SK-N-SH (cell line): ENCODE data around the gene COMMD6. TPM values are rescaled to one million over a fixed set of nuclear protein-coding genes. Genes with fewer than 3 reads are reported as not detected.

ENCODE experiments used
- CTCF ChIA-PET: fragments of 300-600, 350-600 bp; formaldehyde crosslinking; extraction: SDS; loops from one replicate; lab custom pipeline; 2021; lab: Yijun Ruan, JAX
- POLR2A ChIA-PET: fragments of 350-600 bp; sonication (Branson Sonifier 250); formaldehyde crosslinking; extraction: SDS; loops from one replicate; lab custom pipeline; 2020; ENCODE audit warnings: antibody characterized with exemption, inconsistent platforms; lab: Yijun Ruan, JAX
- DNase-seq: peaks from one replicate; pipeline ENCODE4 v3.0.0; 2012
- H2AFZ ChIP-seq: fragments of 200-600 bp; sonication (generic); 2 replicates; pipeline ENCODE4 v1.8.1; 2016; ENCODE audit warnings: antibody characterized with exemption, mild to moderate bottlenecking, low read depth
- H3F3A ChIP-seq: fragments of 200-600 bp; sonication (generic); replicated peaks from 2 replicates; pipeline ENCODE3; 2016; ENCODE audit warnings: antibody characterized with exemption, mild to moderate bottlenecking; ENCODE audit not compliant: insufficient read depth
- H3K27ac ChIP-seq, 2 experiments: fragments of 200-500 bp in 1 of 2; fragments of 200-600 bp in 1 of 2; sonication (Bioruptor generic) in 1 of 2; sonication (generic), shearing (Covaris generic) in 1 of 2; 2 replicates each; pipeline versions ENCODE4 v1.5.1 to v1.6.1; 2014 to 2016; ENCODE audit warnings: low read depth in 2 of 2, inconsistent platforms in 1 of 2, low read length in 1 of 2, mild to moderate bottlenecking in 1 of 2, mixed read lengths in 1 of 2
- H3K27me3 ChIP-seq: fragments of 200-600 bp; sonication (generic), shearing (Covaris generic); 2 replicates; pipeline ENCODE4 v1.6.1; 2016; ENCODE audit warnings: mixed run types; ENCODE audit not compliant: insufficient read depth
- H3K36me3 ChIP-seq, 2 experiments: fragments of 200-500 bp in 1 of 2; fragments of 200-600 bp in 1 of 2; sonication (Bioruptor generic) in 1 of 2; sonication (generic) in 1 of 2; replicated peaks in 1 of 2; 2 replicates each; pipeline versions ENCODE3 to v1.5.1; 2014 to 2016; ENCODE audit warnings: low read length in 1 of 2, mild to moderate bottlenecking in 1 of 2; ENCODE audit not compliant: insufficient read depth in 2 of 2, control insufficient read depth in 1 of 2
- H3K4me1 ChIP-seq, 2 experiments: fragments of 200-500 bp in 1 of 2; fragments of 200-600 bp in 1 of 2; sonication (Bioruptor generic) in 1 of 2; sonication (generic), shearing (Covaris generic) in 1 of 2; 2 replicates each; pipeline versions ENCODE4 v1.5.1 to v1.6.1; 2014 to 2016; ENCODE audit warnings: low read depth in 1 of 2, low read length in 1 of 2, mixed run types in 1 of 2; ENCODE audit not compliant: insufficient read depth in 2 of 2, control insufficient read depth in 1 of 2
- H3K4me2 ChIP-seq: fragments of 200-600 bp; sonication (generic), shearing (Covaris generic); 2 replicates; pipeline ENCODE4 v1.6.1; 2017; ENCODE audit warnings: mixed run types
- H3K4me3 ChIP-seq, 2 experiments: fragments of 200-500 bp in 1 of 2; fragments of 200-600 bp in 1 of 2; sonication (Bioruptor generic) in 1 of 2; sonication (generic), shearing (Covaris generic) in 1 of 2; 2 replicates each; pipeline versions ENCODE4 v1.5.1 to v1.8.1; 2014 to 2016; ENCODE audit warnings: low read depth in 2 of 2, inconsistent platforms in 1 of 2, low read length in 1 of 2, mild to moderate bottlenecking in 1 of 2, mixed read lengths in 1 of 2, moderate library complexity in 1 of 2
- H3K79me2 ChIP-seq: fragments of 200-600 bp; sonication (generic); 2 replicates; pipeline ENCODE4 v1.8.1; 2017; ENCODE audit warnings: mild to moderate bottlenecking; ENCODE audit not compliant: insufficient read depth
- H3K9ac ChIP-seq: fragments of 200-600 bp; sonication (generic); 2 replicates; pipeline ENCODE4 v1.6.1; 2017; ENCODE audit warnings: mixed run types
- H3K9me2 ChIP-seq: fragments of 200-600 bp; sonication (generic); 2 replicates; pipeline ENCODE4 v1.6.1; 2017; ENCODE audit warnings: mixed run types
- H3K9me3 ChIP-seq: fragments of 200-600 bp; sonication (generic); 2 replicates; pipeline ENCODE4 v1.6.1; 2017; ENCODE audit warnings: mixed run types, mild to moderate bottlenecking, moderate library complexity
- H4K20me1 ChIP-seq: fragments of 200-600 bp; sonication (generic); 2 replicates; pipeline ENCODE4 v1.6.1; 2017; ENCODE audit warnings: mild to moderate bottlenecking, mixed run types; ENCODE audit not compliant: insufficient read depth
- CHD2 ChIP-seq: fragments of 150-350 bp; IDR thresholded peaks from 2 replicates; pipeline ENCODE4 v1.6.1; 2018; ENCODE audit warnings: low read length; ENCODE audit not compliant: partially characterized antibody
- FOSL2 ChIP-seq: IDR thresholded peaks from 2 replicates; pipeline ENCODE4 v1.4.0; 2012; ENCODE audit warnings: low read depth, mild to moderate bottlenecking, moderate library complexity, borderline replicate concordance
- FOXJ3 ChIP-seq: sonication (generic); formaldehyde crosslinking; IDR thresholded peaks from 2 replicates; pipeline ENCODE4 v1.5.1; 2020; ENCODE audit warnings: mild to moderate bottlenecking, missing genetic modification reagents
- GABPA ChIP-seq: IDR thresholded peaks from 2 replicates; pipeline ENCODE4 v1.4.0; 2012; ENCODE audit warnings: low read depth, mild to moderate bottlenecking
- GATA2 ChIP-seq: sonication (generic); formaldehyde crosslinking; IDR thresholded peaks from 2 replicates; pipeline ENCODE4 v1.5.0; 2020; ENCODE audit warnings: mild to moderate bottlenecking, missing genetic modification reagents
- JUND ChIP-seq: IDR thresholded peaks from 2 replicates; pipeline ENCODE4 v1.4.0; 2012
- MEF2A ChIP-seq: IDR thresholded peaks from 2 replicates; pipeline ENCODE4 v1.4.0; 2012; ENCODE audit warnings: low read depth, borderline replicate concordance
- RAD21 ChIP-seq: IDR thresholded peaks from 2 replicates; pipeline ENCODE4 v1.6.1; 2012; ENCODE audit warnings: mild to moderate bottlenecking, low read length
- RCOR1 ChIP-seq: fragments of 150-350 bp; IDR thresholded peaks from 2 replicates; pipeline ENCODE4 v1.6.1; 2017; ENCODE audit warnings: antibody characterized with exemption, low read length
- RFX5 ChIP-seq: IDR thresholded peaks from 2 replicates; pipeline ENCODE4 v1.6.1; 2012; ENCODE audit warnings: mild to moderate bottlenecking, improper control_type of control experiment, low read length
- RXRA ChIP-seq: IDR thresholded peaks from 2 replicates; pipeline ENCODE4 v1.4.0; 2012; ENCODE audit warnings: low read depth, mild to moderate bottlenecking, borderline replicate concordance
- SIN3A ChIP-seq: IDR thresholded peaks from 2 replicates; pipeline ENCODE4 v1.6.1; 2012; ENCODE audit warnings: low read depth, mild to moderate bottlenecking, low read length, moderate library complexity, borderline replicate concordance
- TAF1 ChIP-seq: IDR thresholded peaks from 2 replicates; pipeline ENCODE4 v1.6.1; 2012; ENCODE audit warnings: low read depth, mild to moderate bottlenecking, low read length, moderate library complexity, borderline replicate concordance
- TCF12 ChIP-seq: IDR thresholded peaks from 2 replicates; pipeline ENCODE4 v1.4.0; 2012
- YY1 ChIP-seq: IDR thresholded peaks from 2 replicates; pipeline ENCODE4 v1.4.0; 2012; ENCODE audit warnings: low read depth, mild to moderate bottlenecking
- WGBS: methylation state at CpG from one replicate; pipeline ENCODE4 v1.1.6; 2017; ENCODE audit warnings: low lambda C conversion rate; 5-methylcytosine and 5-hydroxymethylcytosine counted together
- polyA plus RNA-seq, 3 experiments: library from polyadenylated mRNA; depleted of rRNA; stranded (reverse); fragments of >200 nt; gene quantifications; 2 replicates each; pipeline ENCODE4 v1.2.3, GENCODE V29; 2012

Gene COMMD6
- polyA plus RNA-seq, 1 of the 3 experiments (the other 2 are of a cell fraction), result 76.9 TPM

GRCh38 chr13:75579529-75579928, 41.9 kb upstream of the COMMD6 start:
- H3K9me2 ChIP-seq, result no peaks in the 10 kb centered on the region
- peaks cover 21 to 37% of the 10 kb centered on the region in 2 experiments for H3K36me3 ChIP-seq
- TF ChIP-seq SIN3A (no peak), GABPA (no peak), FOSL2 (no peak), RCOR1 (no peak), RXRA (no peak), RFX5 (no peak), CHD2 (no peak), MEF2A (no peak), FOXJ3 (CRISPR knock-in tag) (no peak), JUND (no peak), YY1 (no peak), RAD21 (no peak), TAF1 (no peak)
- H3K27ac ChIP-seq, result no peak overlapping the region
- DNase-seq, result no peak
- H3F3A ChIP-seq, result no peaks in the 10 kb centered on the region
- H3K9me3 ChIP-seq, result no peaks in the 10 kb centered on the region; the same call in 1 of the 2 replicates
- no peaks in the 10 kb centered on the region for H4K20me1 ChIP-seq
- no peak overlapping the region for H3K9ac ChIP-seq
- ChIA-PET POLR2A (no interaction called here), CTCF (no interaction called here)
- H3K27me3 ChIP-seq, result no peaks in the 10 kb centered on the region
- H2AFZ ChIP-seq, result no peak overlapping the region
- no peak overlapping the region for H3K4me2 ChIP-seq
- H3K79me2 ChIP-seq, result no peaks in the 10 kb centered on the region
- 85% methylated on average over 3 of the region's 3 CpGs for WGBS
- H3K4me3 ChIP-seq, result no peak overlapping the region
- H3K4me1 ChIP-seq, result no peaks in the 10 kb centered on the region

- CTCF ChIA-PET, result interaction anchor here (0.6 to 1.6 kb wide), 3 partner anchors 126 to 1334 kb away, joined by 3 to 7 read pairs (median 4); no protein-coding TSS in a partner anchor
- Histone ChIP-seq H3K9ac (0 out of 2 replicates have a peak overlapping the region, but pooled peaks have one; percentile 7), H3F3A (peaks cover 3% of the 10 kb centered on the region), H3K36me3 (peaks cover 32 to 36% of the 10 kb centered on the region in 2 experiments), H3K9me2 (no peaks in the 10 kb centered on the region), H3K79me2 (peaks cover 17% of the 10 kb centered on the region; the same call in 1 of the 2 replicates), H3K27ac (peak overlapping the region; percentile 9 to 69), H3K27me3 (no peaks in the 10 kb centered on the region), H3K9me3 (no peaks in the 10 kb centered on the region), H4K20me1 (no peaks in the 10 kb centered on the region), H3K4me3 (no peak overlapping the region), H2AFZ (peak overlapping the region; percentile 4; the same call in 1 of the 2 replicates), H3K4me2 (0 out of 2 replicates have a peak overlapping the region, but pooled peaks have one; percentile 16), H3K4me1 (peaks cover 7 to 11% of the 10 kb centered on the region in 2 experiments; a peak in 2 of 4 replicates)
- no peak for DNase-seq
- 65% methylated on average over 1 of the region's 1 CpG for WGBS
- POLR2A ChIA-PET, result no interaction called here
- TF ChIP-seq TCF12 (peak; percentile 9; the same call in 1 of the 2 replicates), GATA2 (CRISPR knock-in tag) (peak; percentile 63), YY1 (no peak), RCOR1 (peak; percentile 91)
Observed at GRCh38 chr13:75569576-75569975, 31.9 kb upstream of the COMMD6 start.
